H54 (cell line): Measurements from ENCODE around the gene LMX1A.
A peak's percentile ranks its signal among the peaks of the same experiment; 100 is the strongest.

Experiments
- DNase-seq: peaks from one replicate; pipeline ENCODE4 v3.0.0; 2011; ENCODE audit warnings: low spot score, mixed read lengths; ENCODE audit not compliant: insufficient read length
- FAIRE-seq: peaks from 3 replicates; lab custom pipeline; 2011; peaks lifted over from hg19 to GRCh38; lab: Jason Lieb, UNC
- POLR2A ChIP-seq: IDR thresholded peaks from 2 replicates; pipeline ENCODE4 v1.6.1; 2011; ENCODE audit warnings: low read depth, mild to moderate bottlenecking, low read length

Gene LMX1A

DNA sequence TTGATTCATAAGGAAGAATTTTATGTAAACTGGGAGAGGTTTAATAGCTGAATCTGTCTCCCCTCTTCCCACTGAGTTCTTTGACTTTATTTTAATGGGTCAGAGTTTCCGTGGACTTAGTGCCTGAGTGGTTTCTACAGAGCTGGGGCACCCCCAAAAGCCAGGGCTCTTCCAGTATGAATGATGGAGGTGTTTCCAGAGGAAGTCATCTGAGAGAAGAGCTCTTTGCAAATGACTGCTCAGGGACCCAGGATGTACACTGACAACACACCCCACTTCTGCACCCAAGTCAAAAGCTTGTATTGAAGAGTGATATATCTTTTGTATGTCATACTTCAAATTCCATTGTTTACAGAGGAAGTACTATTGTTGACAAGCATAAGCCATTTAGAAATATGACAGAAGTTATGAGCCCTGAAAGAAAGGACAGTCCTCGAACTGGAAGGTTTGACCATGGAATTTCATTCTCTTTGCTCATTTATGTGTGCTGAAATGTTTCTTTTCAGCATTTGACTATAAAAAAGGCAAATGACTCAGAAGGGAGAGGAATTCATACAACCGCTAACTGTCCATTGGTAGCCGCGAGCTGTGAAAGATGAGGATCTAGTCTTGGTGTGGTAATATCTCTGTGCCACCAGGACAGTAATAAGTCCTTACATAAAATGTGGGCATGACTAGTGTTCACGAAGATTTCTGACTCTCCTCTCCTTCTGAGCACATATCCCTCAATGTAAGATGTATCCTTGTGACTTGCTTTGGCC lies 25.4 kb upstream of the LMX1A start:
- FAIRE-seq (no peak), DNase-seq (no peak)
- TF ChIP-seq POLR2A: no peak

DNA sequence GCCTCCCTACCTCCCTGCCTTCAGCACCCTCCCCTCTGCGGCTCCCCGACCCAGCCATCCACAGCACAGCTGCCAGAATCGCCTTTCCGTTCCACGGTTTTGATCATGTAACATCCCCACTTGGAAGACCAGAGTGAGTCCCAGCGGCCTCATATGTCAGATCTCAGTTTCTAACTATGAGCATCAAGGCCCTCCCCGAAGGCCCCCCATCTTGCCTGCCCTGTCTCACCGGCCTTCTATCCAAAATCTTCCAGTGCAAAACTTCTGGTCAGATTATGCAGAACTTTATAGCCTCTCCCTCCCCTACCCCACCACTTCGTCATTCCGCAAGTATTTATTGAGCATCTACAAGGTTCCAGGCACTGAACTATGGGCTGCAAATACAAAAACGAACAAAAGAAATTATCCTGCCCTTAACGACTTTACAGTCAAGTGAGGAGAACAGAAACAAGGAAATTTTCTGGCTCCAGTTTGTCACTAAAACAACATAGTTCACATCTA lies 20.3 kb upstream of the LMX1A start:
- DNase-seq (no peak), FAIRE-seq (no peak)
- TF ChIP-seq POLR2A: no peak

DNA sequence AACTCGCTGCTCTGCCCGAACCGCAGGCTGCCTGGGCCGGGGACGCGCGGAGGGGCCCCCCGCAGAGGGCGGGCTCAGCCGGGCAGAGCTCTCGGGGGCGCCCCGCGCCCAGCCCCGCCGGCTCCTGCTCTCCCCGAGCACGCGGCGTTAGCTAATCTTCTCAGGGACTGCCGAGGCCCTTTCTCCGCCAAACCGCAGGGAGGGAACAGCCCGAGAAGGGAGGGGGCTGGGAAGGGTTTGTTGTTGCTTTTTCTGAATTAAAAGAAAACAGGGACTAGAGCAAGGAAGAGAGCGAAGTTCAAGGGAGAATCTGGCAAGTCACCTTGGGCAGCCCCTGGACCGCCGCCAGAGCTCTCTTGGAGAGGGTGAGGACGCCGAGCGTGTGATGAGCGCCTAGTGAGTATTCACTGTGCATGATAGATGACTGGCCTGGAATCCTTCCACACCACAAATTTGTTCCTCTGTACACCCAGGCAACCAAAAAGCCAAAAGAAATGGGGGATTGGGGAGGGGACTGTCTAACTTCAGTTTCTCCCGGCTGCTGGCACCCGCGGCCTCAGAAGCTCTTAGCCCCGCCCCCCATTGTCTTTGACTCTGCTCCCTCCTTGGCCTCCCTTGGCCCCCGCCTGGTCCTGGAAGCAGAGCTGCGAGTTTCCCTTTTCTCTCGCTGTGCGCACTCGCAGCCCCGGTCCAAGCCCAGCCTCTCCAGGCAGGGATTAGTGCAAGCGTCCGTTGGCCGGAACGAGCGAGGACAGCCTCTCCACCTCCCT lies 19.7 kb upstream of the LMX1A start:
- DNase-seq: no peak
- TF ChIP-seq POLR2A: no peak
- no peak for FAIRE-seq

DNA sequence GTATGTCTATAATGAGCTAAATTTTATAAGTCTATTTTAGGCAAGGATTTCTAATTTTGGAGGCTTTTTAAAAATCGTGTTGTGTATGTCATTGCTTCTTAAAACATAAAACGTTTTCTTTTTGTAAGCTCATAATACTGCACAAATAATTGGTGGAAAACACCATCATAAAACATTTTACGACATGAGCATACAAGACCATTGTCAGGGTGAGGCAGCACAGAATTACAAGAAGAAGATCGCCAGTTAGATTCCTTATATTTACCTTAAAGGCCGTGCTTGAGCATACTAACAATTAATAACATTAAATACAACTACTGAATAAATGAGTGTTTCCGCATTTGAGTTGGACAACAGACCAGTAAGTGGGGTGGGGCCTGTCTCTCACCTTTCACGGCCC lies 19.1 kb upstream of the LMX1A start:
- TF ChIP-seq POLR2A: no peak
- no peak for DNase-seq
- FAIRE-seq: no peak

DNA sequence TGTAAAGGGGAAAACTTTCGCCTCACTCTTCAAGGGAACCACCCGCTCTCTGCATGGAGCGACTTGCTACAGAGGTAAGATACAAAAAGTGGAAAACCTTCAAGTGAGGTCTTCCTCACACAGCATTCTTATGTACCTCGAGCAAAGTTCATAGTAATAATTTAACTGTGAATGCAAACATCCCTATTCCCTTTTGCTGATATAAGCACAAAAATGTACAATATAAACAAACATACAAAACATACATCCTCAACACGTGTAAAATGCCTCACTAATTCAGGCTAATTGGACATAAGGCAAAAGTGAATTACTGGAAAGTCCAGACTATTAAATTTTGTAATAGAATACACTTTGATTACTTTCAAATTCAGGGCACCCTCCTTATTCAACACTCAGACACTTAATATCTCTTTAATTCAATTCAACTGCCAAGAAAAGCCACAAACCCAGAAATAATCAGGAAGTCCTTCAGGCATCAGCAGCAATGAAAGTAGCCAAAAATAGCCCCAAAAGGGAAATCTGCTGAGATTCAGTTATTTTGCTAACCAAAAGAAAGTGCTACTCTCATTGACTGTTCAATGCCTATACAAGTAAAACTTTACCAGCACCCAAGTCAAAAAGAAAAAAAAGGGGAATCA lies 15.2 kb upstream of the LMX1A start:
- DNase-seq (no peak), FAIRE-seq (no peak)
- no peak for TF ChIP-seq POLR2A

DNA sequence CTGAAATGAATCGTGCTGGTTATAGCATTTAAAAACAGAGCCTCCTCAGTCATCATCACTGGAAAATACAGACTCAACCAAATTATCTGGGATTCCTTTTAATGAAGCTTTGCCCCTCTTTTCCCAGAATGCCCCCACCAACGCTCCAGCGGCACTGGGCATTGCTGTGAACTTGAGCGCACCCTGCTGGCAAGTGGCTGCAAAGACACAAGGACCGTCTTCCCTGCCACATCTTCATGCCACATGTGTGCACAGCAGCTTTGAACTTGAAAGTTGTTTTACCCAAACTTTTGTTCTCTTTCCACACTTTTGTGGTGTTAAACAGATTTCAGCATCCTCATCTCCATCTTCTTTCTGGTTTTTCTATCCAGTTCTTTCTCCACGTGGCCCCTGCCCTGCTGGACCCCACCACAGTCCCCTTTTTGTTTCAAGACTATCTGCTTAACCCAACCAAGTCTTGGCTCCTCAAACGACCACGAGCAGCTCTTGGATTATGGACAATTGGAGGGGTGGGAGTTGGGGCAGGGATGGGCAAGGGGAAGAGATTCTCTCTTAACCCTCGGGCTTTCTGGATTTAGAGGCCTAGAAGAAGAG lies 12.8 kb upstream of the LMX1A start:
- TF ChIP-seq POLR2A: no peak
- no peak for FAIRE-seq
- DNase-seq: peak; percentile 55

DNA sequence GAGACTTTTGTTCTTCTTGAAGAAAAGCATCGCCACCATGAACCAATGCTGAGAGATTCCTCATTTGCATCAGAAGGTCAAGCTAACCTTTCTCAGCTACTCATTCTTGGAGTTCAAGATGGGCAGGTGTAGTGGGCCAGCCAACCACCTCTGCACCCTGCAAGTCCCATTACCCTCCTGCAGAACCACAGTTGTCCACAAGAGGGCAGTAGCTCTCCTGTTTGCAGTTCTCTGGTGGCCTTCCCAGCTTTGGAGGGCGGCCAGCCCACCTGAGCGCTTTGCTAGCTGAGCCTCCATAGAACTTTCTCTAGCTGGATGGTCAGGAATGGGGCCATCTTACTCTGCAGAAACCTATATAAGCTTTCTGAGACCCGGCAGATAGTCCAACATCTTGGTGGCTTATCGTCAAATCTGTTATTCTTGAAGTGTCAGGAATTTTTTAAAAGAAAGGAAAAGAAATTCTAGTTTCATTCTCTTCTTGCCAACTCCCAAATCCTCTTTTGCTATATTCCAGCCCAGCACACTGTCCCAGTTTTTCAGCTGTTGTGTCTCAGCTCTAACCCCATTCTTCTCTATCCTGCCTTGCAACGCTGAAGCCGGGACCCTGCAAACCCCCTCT lies 11.0 kb upstream of the LMX1A start:
- no peak for FAIRE-seq
- DNase-seq: peak; percentile 64
- no peak for TF ChIP-seq POLR2A

DNA sequence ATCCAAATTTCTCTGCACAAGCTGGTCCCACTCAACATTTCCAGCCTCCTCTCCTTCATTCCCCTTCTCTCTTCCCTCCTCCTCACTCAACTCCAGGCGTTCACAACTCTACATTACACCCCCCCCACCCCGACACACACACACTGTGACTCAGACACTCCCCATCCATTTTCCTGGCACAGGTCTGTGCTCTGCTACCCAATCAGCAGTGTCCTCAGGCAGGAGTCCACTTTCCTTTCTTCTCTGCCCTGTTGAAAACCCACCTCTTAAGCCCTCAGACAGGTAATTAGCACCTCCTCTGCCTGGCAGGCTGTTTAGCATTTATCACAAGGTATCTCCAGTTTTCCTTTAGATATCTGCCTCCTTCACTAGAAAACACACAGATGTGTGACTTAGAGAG lies 8.8 kb upstream of the LMX1A start:
- DNase-seq (no peak), FAIRE-seq (no peak)
- no peak for TF ChIP-seq POLR2A

DNA sequence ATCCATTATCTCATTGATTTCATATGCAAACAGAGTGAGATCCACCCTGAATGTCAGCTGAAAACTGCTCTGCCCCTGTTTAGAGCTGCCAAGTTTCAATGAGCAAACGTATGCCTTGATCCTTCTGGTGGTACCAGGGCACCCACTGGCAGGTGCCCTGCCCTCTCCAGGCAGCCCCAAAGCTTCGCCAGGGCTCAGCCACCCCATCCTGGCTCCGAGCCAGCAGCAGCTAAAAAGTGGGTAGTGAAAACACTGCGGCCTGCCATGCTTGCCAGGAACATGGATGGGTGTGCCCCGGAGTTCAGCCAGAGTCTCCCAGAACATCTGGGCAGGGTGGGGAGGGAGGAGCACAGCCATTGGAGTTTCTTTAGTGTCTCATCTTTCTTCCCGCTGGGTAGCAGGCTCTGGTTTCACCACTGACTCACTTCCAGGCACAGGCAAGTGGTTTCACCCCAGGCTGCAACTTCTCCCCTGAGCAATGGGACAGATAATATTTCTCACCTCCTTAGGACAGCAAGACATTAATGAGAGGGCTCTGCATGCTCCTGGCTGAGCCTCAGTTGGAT lies 8.1 kb upstream of the LMX1A start:
- DNase-seq (no peak), FAIRE-seq (no peak)
- TF ChIP-seq POLR2A: no peak

DNA sequence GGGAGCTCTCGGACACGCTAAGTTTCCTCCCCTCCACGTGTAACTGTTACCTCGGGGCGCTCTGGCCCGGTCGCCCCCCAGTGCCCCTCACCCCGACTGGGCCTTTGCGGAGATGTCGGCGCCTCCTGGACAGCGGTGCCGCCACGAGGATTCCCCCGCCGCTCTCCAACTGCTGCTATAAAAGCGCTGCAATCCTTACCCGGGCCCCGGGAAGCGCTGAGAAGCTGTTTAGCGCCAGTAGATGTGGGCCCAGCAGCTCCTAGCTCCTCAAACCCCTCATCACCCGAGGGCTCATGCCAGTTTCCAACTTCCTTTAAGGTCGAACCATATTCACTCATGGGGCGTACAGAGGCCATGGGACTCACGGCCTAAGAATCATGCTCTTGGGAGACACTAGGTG lies 361 bp upstream of the LMX1A start:
- DNase-seq: no peak
- TF ChIP-seq POLR2A: no peak
- FAIRE-seq: no peak

DNA sequence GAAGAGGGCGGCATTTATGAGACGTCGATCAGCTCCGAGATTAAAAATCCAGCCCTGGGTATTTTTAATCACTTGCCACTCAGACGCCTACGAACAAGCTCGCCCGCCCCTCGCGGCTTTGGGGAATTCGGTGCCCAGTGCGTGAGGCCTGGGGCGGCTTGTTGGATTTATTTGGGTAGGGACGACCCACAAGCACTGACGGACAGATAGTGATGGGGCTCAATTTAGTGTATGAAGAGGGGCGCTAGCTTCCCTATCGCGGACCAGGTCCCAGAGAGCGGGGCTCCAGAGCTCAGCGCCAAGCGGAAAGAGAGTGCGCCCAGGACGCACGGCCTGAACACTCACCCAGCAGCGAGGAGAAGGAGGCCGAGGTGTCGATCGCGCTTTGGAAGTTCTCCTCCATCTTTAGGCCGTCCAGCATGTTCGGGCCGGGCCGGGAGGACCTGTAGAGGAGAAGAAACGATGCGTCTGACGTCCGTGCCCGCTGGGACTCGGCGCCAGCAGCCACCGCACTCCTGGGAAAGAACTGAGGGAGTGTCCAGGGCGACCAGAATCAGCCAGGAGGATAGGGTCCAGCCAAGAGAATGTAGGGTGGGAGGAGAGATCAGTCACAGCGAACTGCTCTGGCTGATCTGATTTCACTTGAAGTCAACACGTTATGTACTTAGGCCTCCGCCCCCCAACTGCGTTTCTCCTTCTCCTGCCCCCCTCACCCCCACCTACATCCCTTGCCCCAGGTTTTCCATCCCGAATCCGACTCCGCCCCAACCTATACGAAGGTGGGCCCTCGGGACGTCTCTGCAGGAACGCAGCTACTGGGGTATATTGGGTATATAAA lies 1.2 kb downstream of the LMX1A start:
- TF ChIP-seq POLR2A: no peak
- FAIRE-seq (no peak), DNase-seq (no peak)

DNA sequence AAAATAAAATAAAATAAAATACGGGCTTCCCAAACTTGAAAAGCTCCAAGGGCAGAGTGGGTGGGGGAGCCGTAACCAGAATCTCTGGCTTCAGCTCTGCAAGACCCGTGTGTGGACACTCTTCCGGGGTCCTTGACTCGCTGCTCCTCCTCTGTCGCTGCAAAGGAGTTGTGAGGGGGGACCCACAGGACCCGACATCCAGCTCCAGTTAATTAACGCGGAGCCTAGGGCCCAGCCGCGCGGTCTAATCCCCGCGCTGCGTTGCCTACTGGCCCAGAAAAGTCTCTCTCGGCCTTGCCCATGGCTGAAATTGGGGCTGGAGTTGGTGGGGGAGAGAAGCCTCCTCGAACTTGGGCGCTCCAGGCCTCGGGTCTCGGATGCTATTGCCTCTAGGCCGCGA lies 1.8 kb downstream of the LMX1A start:
- DNase-seq (no peak), FAIRE-seq (no peak)
- no peak for TF ChIP-seq POLR2A
